ENCODE data around the gene PGLYRP4.
A peak's percentile ranks its signal among the peaks of the same experiment; 100 is the strongest.

The PGLYRP4 gene

GRCh38 chr1:153288634-153289275 lies 59.9 kb downstream of the PGLYRP4 start:
- H3K4me3 ChIP-seq (ENCODE audit: low read depth, low read length) = no peak overlapping the region
- TF ChIP-seq CTCF (IDR thresholded peaks at IDR 0.05; ENCODE audit: low read depth, low read length) = peak; percentile 33
